Activated T-cell treated with anti-CD3 and anti-CD28 coated beads, Interleukin-2, amount 50 U/mL, for 24 hours (primary cell): ENCODE results near the gene LAIR1.
A peak's percentile ranks its signal among the peaks of the same experiment; 100 is the strongest.
"Not testable (repeated sequence)": the region's sequence is repeated elsewhere in the genome, so short reads cannot be mapped to it uniquely, and the experiment has no call there.

Experiments used
- DNase-seq: peaks from one replicate; pipeline ENCODE4 v3.0.0-alpha.2; 2020
- H3K27ac Mint-ChIP-seq: 2 replicates; pipeline ENCODE4 v1.8.0; 2020; ENCODE audit warnings: mild to moderate bottlenecking, mixed read lengths
- H3K27me3 Mint-ChIP-seq: 2 replicates; pipeline ENCODE4 v1.8.0; 2020; ENCODE audit warnings: mixed read lengths
- H3K36me3 Mint-ChIP-seq: 2 replicates; pipeline ENCODE4 v1.8.0; 2020; ENCODE audit warnings: low read depth, mixed read lengths
- H3K4me1 Mint-ChIP-seq: 2 replicates; pipeline ENCODE4 v1.8.0; 2020; ENCODE audit warnings: low read depth, mixed read lengths
- H3K4me3 Mint-ChIP-seq: 2 replicates; pipeline ENCODE4 v1.8.0; 2020; ENCODE audit warnings: mild to moderate bottlenecking, moderate library complexity, mixed read lengths
- H3K9me3 Mint-ChIP-seq: 2 replicates; pipeline ENCODE4 v1.8.0; 2020; ENCODE audit warnings: mixed read lengths

The LAIR1 gene

GRCh38 chr19:54389553-54389952 lies 24.8 kb upstream of the LAIR1 start:
- DNase-seq = no peak
- no peaks in the 10 kb centered on the region for H3K9me3 Mint-ChIP-seq
- no peak overlapping the region for H3K4me3 Mint-ChIP-seq
- peaks cover 33% of the 10 kb centered on the region for H3K4me1 Mint-ChIP-seq
- H3K27me3 Mint-ChIP-seq = peaks cover 2% of the 10 kb centered on the region
- no peak overlapping the region for H3K27ac Mint-ChIP-seq
- no peaks in the 10 kb centered on the region for H3K36me3 Mint-ChIP-seq

GRCh38 chr19:54388802-54389139 lies 24.0 kb upstream of the LAIR1 start:
- Mint-ChIP-seq H3K36me3 (no peaks in the 10 kb centered on the region), H3K4me3 (peak overlapping the region; percentile 77), H3K4me1 (peaks cover 33% of the 10 kb centered on the region), H3K27ac (no peak overlapping the region), H3K27me3 (peaks cover 2% of the 10 kb centered on the region), H3K9me3 (no peaks in the 10 kb centered on the region)
- DNase-seq = no peak

- Mint-ChIP-seq H3K27ac (peak overlapping the region; percentile 32), H3K27me3 (peaks cover 2% of the 10 kb centered on the region), H3K4me1 (peaks cover 36% of the 10 kb centered on the region), H3K36me3 (no peaks in the 10 kb centered on the region), H3K9me3 (no peaks in the 10 kb centered on the region), H3K4me3 (peak overlapping the region; percentile 77)
- peak; percentile 59 for DNase-seq
Observed at GRCh38 chr19:54387991-54388801, 23.5 kb upstream of the LAIR1 start.

GRCh38 chr19:54383330-54383729 lies 18.6 kb upstream of the LAIR1 start:
- Mint-ChIP-seq H3K4me1 (peaks cover 33% of the 10 kb centered on the region), H3K36me3 (no peaks in the 10 kb centered on the region), H3K27ac (no peak overlapping the region), H3K4me3 (no peak overlapping the region), H3K9me3 (peaks cover 2% of the 10 kb centered on the region), H3K27me3 (peaks cover 2% of the 10 kb centered on the region)
- no peak for DNase-seq

- not testable (repeated sequence) for H3K27ac Mint-ChIP-seq
- peaks cover 30% of the 10 kb centered on the region for H3K4me1 Mint-ChIP-seq
Observed at GRCh38 chr19:54382041-54382440, 17.3 kb upstream of the LAIR1 start.

GRCh38 chr19:54380897-54381296 lies 16.2 kb upstream of the LAIR1 start:
- Mint-ChIP-seq H3K9me3 (peaks cover 2% of the 10 kb centered on the region), H3K27me3 (peaks cover 8% of the 10 kb centered on the region), H3K4me3 (no peak overlapping the region), H3K36me3 (no peaks in the 10 kb centered on the region), H3K4me1 (peaks cover 39% of the 10 kb centered on the region), H3K27ac (no peak overlapping the region)
- no peak for DNase-seq

More at GRCh38 chr19:54382041-54382440, 17.3 kb upstream of the LAIR1 start:
- not testable (repeated sequence) for H3K4me3 Mint-ChIP-seq, H3K9me3 Mint-ChIP-seq, H3K27me3 Mint-ChIP-seq, H3K36me3 Mint-ChIP-seq, DNase-seq

- H3K4me3 Mint-ChIP-seq = no peak overlapping the region
Observed at GRCh38 chr19:54379187-54379678, 14.5 kb upstream of the LAIR1 start.

GRCh38 chr19:54376610-54377285 lies 12.0 kb upstream of the LAIR1 start:
- H3K36me3 Mint-ChIP-seq = no peaks in the 10 kb centered on the region
- H3K9me3 Mint-ChIP-seq = peaks cover 2% of the 10 kb centered on the region
- no peak overlapping the region for H3K27ac Mint-ChIP-seq
- H3K4me3 Mint-ChIP-seq = no peak overlapping the region
- no peak for DNase-seq
- peaks cover 25% of the 10 kb centered on the region for H3K27me3 Mint-ChIP-seq
- H3K4me1 Mint-ChIP-seq = peaks cover 65% of the 10 kb centered on the region

More at GRCh38 chr19:54379187-54379678, 14.5 kb upstream of the LAIR1 start:
- H3K9me3 Mint-ChIP-seq = peaks cover 2% of the 10 kb centered on the region
- peaks cover 20% of the 10 kb centered on the region for H3K27me3 Mint-ChIP-seq
- no peak for DNase-seq
- no peak overlapping the region for H3K27ac Mint-ChIP-seq
- H3K4me1 Mint-ChIP-seq = peaks cover 54% of the 10 kb centered on the region
- no peaks in the 10 kb centered on the region for H3K36me3 Mint-ChIP-seq

- Mint-ChIP-seq H3K4me1 (peaks cover 73% of the 10 kb centered on the region), H3K4me3 (peak overlapping the region; percentile 61), H3K27me3 (peaks cover 29% of the 10 kb centered on the region)
- not testable (repeated sequence) for H3K36me3 Mint-ChIP-seq, H3K9me3 Mint-ChIP-seq, H3K27ac Mint-ChIP-seq
- DNase-seq = peak; percentile 58
Observed at GRCh38 chr19:54375181-54375938, 10.6 kb upstream of the LAIR1 start.

GRCh38 chr19:54373781-54374631 lies 9.3 kb upstream of the LAIR1 start:
- Mint-ChIP-seq H3K27me3 (peaks cover 34% of the 10 kb centered on the region), H3K27ac (no peak overlapping the region), H3K36me3 (no peaks in the 10 kb centered on the region), H3K4me3 (no peak overlapping the region), H3K4me1 (peaks cover 79% of the 10 kb centered on the region), H3K9me3 (no peaks in the 10 kb centered on the region)
- no peak for DNase-seq

GRCh38 chr19:54371453-54371852 lies 6.7 kb upstream of the LAIR1 start:
- not testable (repeated sequence) for H3K27ac Mint-ChIP-seq, H3K9me3 Mint-ChIP-seq, H3K36me3 Mint-ChIP-seq, DNase-seq, H3K4me3 Mint-ChIP-seq
- Mint-ChIP-seq H3K4me1 (peaks cover 70% of the 10 kb centered on the region), H3K27me3 (peaks cover 31% of the 10 kb centered on the region)

- H3K27ac Mint-ChIP-seq = peak overlapping the region; percentile 2
- not testable (repeated sequence) for H3K36me3 Mint-ChIP-seq, DNase-seq, H3K9me3 Mint-ChIP-seq
- H3K27me3 Mint-ChIP-seq = peaks cover 24% of the 10 kb centered on the region
- H3K4me3 Mint-ChIP-seq = peak overlapping the region; percentile 68
- H3K4me1 Mint-ChIP-seq = peaks cover 69% of the 10 kb centered on the region
Observed at GRCh38 chr19:54370434-54370796, 5.7 kb upstream of the LAIR1 start.

- Mint-ChIP-seq H3K4me1 (peaks cover 67% of the 10 kb centered on the region), H3K27ac (peak overlapping the region; percentile 24), H3K27me3 (peaks cover 18% of the 10 kb centered on the region), H3K4me3 (peak overlapping the region; percentile 68)
- DNase-seq, H3K36me3 Mint-ChIP-seq, H3K9me3 Mint-ChIP-seq: not testable (repeated sequence)
Observed at GRCh38 chr19:54369688-54370433, 5.1 kb upstream of the LAIR1 start.
